Upper lobe of left lung (tissue), 4 donors: Measurements from ENCODE around the gene MOSMO.

ENCODE experiments used
- POLR2AphosphoS5 ChIP-seq, 2 donors: sonication (generic); formaldehyde crosslinking; IDR thresholded peaks; one replicate each; pipeline ENCODE4 v1.5.1; 2017; ENCODE audit warnings: antibody characterized with exemption in 2 of 2
- TF ChIP-seq, protein P1 (sequence below), 6 experiments: fragments of 450-650 bp in 4 of 6; fragments of 200-600 bp in 2 of 6; sonication (generic) in 2 of 6; IDR thresholded peaks; one replicate each; pipeline ENCODE4 v1.5.1; 2016 to 2019; ENCODE audit warnings: antibody characterized with exemption in 6 of 6

DNA sequence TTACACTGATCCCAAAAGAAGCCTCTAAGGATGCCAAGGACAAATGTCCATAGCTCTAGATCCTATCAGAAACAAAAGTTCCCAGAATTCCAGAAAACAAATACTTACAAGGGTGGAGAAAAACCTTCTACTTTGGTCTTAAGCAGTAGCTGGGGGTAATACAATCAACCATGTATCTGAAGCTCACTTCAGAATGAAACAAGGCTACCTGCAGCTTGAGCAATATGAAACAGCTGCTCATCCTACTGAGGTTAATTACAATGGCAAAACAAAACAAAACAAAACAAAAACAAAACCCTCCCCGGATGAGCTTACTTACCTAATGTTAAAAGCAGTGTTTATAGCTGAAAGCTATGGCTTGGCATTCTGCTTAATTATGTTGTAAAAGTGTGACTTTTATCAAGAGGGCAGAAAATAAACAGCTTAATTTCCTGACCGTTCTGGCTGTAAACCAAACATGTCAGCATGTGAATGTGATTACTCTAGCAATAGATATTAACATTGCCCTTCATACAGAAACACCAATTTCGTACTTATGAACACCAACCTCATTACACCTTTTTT is 17.4 kb upstream of the MOSMO start:
- TF ChIP-seq, protein P1, sequence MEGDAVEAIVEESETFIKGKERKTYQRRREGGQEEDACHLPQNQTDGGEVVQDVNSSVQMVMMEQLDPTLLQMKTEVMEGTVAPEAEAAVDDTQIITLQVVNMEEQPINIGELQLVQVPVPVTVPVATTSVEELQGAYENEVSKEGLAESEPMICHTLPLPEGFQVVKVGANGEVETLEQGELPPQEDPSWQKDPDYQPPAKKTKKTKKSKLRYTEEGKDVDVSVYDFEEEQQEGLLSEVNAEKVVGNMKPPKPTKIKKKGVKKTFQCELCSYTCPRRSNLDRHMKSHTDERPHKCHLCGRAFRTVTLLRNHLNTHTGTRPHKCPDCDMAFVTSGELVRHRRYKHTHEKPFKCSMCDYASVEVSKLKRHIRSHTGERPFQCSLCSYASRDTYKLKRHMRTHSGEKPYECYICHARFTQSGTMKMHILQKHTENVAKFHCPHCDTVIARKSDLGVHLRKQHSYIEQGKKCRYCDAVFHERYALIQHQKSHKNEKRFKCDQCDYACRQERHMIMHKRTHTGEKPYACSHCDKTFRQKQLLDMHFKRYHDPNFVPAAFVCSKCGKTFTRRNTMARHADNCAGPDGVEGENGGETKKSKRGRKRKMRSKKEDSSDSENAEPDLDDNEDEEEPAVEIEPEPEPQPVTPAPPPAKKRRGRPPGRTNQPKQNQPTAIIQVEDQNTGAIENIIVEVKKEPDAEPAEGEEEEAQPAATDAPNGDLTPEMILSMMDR (IDR thresholded peaks at IDR 0.05), result no peak
- no peak for TF ChIP-seq POLR2AphosphoS5 (IDR thresholded peaks at IDR 0.05)
